Ammon's horn (tissue), 1 donor: ENCODE results near the gene DPM3.
"Not testable (repeated sequence)": the region's sequence is repeated elsewhere in the genome, so short reads cannot be mapped to it uniquely, and the experiment has no call there.

Source experiments
- DNase-seq: peaks from one replicate; pipeline ENCODE4 v3.0.0-alpha.2; 2016; ENCODE audit warnings: low spot score

Gene DPM3

GRCh38 chr1:155175281-155175926 lies 35.1 kb upstream of the DPM3 start:
- peak; percentile 12 for DNase-seq

DNA sequence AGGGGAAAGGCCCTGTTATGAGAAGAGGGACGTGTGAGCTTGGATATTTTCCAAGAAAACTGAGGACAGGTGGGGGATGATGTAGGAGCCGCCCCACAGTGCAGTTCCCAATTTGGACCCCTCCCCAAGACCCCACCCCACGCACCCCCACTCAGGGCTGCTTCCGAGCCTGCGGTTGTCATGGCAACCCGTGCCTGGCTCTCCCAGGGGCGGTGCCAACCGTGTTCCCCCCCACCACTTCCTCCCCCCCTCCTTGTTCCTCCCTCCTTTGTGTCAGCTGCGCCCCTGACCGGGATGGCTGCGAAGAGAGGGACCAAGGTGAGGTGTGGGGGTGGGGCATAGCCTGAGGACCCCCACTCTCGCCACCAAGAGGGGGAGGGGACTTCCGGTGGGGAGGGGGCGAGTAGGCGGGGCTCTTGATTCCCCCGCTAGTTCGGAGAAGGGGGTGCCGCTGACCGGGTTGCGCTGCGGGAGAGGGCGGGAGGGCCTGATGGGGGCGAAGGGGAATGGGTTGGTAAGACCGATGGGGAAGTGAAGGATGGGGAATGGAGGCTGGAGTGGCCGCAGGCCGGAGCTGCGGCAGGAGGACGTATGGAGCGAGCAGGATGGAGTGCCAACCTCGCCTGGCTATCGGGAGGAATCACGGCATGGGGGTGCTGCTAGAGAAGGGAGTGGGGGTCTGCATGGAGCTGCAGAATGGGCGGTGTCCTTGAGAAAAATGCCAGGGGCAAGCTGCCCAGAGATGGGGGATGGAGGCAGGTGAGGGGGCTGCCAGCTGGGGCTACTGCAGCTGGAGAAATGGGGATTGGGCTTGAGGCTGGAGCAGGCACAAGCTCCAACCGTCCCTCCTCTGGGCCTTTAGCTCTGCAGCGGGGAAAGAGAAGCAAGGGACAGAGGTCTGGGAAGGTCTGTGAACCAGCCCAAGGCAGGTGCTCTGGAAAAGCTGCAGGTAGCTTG lies 34.3 kb upstream of the DPM3 start:
- peak; percentile 61 for DNase-seq

GRCh38 chr1:155173478-155174323 lies 33.4 kb upstream of the DPM3 start, which contains the start of gene TRIM46:
Gene TRIM46, plus strand, starts transcription at chr1:155173849. Its CDS starts 118 bp downstream, at chr1:155173967.
- peak; percentile 77 for DNase-seq

- peak; percentile 97 for DNase-seq
These were observed 32.6 kb upstream of the DPM3 start, which contains the start of gene KRTCAP2 for GRCh38 chr1:155172732-155173477. Gene KRTCAP2, minus strand, starts transcription at chr1:155173304. Its CDS starts 80 bp downstream, at chr1:155173224.

DNA sequence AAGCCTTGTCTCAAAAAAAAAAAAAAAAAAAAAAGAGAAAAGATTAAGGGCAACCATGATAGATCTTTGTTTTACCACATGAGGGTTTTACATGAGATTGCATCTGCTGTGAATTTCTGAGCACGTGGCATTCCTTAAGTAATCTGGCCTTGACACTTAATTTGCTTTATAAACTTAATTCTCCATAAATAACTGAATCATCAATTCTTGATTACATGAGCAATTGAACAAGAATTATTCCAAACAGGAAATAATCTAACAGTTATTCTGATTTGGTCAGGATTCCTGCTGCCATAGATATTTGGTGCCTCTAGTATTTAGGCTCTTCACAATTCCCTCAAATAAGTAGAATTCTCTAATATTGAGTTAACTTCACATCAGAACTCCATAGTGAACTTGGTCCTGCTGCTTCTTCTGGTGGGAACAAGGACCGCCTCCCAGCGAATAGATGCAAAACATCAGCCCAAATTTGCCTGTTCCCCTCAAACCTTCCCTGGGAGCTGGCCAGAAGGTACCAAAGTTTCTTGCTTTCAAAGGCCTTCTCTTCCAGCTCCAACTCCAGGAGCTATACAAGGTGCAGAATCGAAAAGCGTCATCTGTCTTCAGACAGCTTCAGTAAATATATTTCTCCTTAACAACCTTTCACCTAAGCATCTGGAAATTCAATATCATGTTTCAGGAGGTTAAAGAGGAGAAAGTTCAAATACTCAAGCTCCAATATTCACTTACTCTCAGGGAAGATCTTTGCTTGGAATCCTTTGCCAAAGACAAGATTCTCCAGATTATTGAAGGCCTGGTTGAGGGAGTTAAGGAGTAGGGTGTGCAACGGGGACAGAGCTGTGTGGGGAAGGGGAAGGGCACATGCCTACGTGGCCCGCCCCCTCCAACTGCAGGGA lies 31.8 kb upstream of the DPM3 start:
- DNase-seq: no peak

GRCh38 chr1:155170806-155171205 lies 30.5 kb upstream of the DPM3 start:
- DNase-seq: no peak

- DNase-seq: no peak
These were observed 29.9 kb upstream of the DPM3 start for GRCh38 chr1:155170101-155170785.

- no peak for DNase-seq
These were observed 29.2 kb upstream of the DPM3 start for GRCh38 chr1:155169541-155169940.

DNA sequence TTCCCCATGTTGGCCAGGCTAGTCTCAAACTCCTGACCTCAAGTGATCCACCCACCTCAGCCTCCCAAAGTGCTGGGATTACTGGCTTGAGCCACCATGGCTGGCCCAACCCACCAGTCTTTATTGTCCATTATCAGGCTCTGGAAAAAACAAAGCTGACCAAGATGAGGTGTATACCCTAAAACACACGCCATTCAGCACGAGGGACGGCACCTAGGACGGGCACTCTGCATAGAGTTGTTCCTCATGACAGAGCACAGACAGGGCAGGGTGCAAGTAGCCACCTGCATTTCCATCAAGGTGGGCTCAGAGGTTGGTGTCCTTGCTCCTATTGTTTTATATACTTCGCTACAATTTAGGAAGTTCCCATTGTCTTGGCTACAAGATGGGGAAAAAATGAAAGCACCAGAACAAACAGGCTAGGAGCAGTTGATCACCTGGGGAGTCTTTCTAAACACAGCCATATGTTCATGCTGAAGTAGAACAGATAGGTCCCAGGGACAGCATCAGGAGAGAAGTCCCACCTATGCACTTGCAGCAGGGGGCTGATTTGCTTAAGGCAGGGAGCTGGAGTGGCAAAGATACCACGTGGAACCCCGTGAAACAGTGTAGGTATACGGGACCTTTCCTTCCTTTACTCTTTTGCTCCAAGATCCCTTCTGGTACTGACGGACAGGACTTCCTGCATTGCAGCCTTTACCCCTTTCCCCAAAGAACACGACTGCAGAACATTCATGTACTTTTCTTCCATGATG lies 28.3 kb upstream of the DPM3 start:
- DNase-seq: no peak

DNA sequence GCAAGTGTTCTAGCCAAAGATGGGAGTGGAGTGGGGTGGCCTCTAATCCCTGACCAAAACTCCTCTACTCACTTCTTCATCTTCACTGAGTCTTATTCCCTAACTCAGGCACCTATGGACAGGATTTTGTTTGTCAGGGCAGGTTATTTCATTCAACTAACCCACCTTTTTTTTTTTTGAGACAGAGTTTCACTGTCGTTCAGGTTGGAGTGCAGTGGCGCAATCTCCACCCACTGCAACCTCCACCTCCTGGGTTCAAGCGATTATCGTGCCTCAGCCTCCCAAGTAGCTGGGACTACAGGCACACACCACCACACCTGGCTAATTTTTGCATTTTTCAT lies 27.7 kb upstream of the DPM3 start:
- DNase-seq: not testable (repeated sequence)

DNA sequence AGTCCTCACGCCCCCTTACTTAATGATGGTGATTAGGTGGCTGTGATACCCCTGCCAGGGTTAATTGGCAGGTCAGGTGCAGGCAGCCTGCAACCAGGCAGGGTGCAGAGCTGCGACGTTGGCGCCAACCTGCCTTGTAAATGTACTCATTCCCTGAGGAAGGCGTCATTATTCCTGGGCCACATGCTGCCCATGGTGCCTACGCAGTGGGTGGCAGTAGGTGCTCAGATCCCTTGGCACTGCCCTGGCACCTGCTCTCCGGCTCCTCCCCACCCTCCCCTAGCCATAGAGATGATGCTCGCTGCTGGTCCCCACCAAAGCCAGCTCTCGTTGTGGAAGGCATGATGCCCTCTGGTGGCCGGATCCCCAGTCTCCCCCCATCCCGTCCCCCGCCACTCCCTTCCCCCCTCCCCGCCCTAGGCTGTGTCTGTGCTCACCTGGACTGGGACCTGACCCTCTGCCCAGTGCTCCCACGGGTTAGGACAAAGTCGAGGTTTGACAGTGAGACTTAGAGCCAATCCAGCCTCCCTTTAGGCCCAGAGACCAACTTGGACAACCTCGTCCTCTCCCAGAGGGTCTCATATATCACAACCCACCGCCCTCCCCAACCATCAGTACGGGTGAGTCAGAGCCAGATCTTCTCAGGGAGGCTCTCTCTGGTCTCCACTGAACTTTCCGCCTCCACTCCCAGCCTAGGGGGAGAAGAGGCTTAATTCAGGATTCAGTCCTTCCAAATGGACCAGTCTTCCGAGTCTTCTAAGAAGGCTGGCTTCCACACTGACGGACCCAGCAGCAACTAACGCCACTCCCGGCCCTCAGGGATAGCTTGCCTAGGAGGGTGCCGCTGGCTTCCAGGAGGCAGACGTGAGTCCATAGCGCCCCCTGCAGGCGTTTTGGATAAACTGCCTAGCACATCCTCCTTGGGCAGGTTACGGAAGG lies 27.1 kb upstream of the DPM3 start:
- DNase-seq: peak; percentile 95

- peak; percentile 62 for DNase-seq
These were observed 26.3 kb upstream of the DPM3 start for GRCh38 chr1:155166471-155167165.

DNA sequence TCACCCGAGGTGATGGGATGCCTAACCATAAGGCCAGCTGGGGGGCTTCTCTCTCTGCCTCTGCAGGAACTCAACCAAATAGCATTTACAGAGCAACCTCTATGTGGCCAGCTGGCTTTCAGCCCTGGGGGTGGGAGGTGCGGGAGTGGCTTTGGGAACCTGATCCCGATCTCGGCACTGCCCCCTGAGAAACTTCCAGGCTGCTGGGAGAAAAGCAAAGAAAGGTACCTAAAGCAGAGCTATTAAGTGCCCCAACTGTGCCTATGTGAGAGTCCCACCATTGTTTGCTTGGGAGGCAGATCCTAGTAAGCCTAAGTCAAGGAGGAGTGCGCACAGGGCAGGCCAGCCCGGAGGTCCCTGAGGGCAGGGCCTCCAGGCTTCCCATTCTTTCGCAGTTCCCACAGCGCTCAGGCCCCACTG lies 25.7 kb upstream of the DPM3 start:
- DNase-seq: no peak

- not testable (repeated sequence) for DNase-seq
These were observed 24.3 kb upstream of the DPM3 start for GRCh38 chr1:155164625-155165024.

DNA sequence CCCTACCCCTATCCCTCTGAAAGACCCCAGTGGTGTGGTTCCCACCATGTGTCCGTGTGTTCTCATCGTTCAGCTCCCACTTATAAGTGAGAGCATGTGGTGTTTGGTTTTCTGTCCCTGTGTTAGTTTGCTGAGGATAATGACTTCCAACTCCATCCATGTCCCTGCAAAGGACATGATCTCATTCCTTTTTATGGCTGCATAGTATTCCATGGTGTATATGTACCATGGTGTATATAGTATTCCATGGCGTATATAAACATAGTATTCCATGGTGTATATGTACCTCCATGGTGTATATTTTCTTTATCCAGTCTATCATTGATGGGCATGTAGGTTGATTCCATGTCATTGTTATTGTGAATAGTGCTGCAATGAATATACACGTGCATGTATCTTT lies 23.5 kb upstream of the DPM3 start:
- not testable (repeated sequence) for DNase-seq

DNA sequence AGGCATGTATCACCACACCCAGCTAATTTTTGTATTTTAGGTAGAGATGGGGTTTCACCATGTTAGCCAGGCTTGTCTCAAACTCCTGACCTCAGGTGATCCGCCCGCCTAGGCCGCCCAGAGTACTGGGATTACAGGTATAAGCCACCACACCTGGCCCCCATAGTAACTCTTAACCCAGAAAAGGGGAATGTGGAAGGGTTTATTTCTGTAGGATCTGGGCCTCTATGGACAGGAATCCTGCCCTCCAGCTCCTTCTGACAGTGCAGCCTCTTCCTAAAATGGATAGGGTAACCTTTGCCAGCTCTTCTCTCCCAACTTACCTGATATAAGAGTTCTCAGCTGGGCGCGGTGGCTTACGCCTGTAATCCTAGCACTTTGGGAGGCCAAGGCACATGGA lies 22.3 kb upstream of the DPM3 start:
- DNase-seq: not testable (repeated sequence)

- DNase-seq: no peak
These were observed 19.8 kb upstream of the DPM3 start for GRCh38 chr1:155160128-155160527.
